ENCODE results near the gene SART1. TPM values are rescaled to one million over a fixed set of nuclear protein-coding genes. Genes with fewer than 3 reads are reported as not detected.

SART1 gene
- total RNA-seq, 4 donors from 2014 or later, result 12.0 to 55.2 (median 33.3) TPM

DNA sequence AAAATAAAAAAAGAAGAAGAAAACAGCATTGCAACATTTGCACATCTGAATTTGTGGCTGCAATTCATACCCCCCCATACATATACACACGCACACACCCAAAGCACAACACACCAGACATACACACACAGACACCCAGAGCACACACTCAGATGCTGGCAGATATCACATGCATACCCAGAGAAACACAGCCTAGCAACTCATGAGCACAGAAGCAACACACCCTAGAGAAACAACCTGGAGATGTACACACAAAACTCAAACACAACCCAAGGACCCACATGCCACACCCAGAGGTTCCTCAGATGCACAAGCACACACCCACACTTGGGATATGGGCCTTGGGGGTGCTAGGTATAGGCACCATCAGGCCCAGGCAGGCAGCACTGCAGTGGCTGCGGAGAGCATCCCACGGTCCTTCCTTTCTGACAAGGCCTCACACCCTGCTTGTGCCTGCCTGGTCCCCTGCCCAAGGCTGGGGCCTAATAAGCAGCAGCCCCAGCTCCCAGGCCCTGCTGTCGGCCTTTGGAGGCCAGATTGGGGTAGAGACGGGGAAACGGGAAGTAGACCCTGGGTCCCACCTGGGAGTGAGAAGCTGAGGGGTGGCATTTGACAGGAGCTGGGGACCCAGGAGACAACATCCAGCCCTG is 53.4 kb downstream of the SART1 start:
- no peak for TF ChIP-seq POLR2A (IDR thresholded peaks at IDR 0.05)
- TF ChIP-seq, protein P1, sequence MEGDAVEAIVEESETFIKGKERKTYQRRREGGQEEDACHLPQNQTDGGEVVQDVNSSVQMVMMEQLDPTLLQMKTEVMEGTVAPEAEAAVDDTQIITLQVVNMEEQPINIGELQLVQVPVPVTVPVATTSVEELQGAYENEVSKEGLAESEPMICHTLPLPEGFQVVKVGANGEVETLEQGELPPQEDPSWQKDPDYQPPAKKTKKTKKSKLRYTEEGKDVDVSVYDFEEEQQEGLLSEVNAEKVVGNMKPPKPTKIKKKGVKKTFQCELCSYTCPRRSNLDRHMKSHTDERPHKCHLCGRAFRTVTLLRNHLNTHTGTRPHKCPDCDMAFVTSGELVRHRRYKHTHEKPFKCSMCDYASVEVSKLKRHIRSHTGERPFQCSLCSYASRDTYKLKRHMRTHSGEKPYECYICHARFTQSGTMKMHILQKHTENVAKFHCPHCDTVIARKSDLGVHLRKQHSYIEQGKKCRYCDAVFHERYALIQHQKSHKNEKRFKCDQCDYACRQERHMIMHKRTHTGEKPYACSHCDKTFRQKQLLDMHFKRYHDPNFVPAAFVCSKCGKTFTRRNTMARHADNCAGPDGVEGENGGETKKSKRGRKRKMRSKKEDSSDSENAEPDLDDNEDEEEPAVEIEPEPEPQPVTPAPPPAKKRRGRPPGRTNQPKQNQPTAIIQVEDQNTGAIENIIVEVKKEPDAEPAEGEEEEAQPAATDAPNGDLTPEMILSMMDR (IDR thresholded peaks at IDR 0.05 in 4 of 5, conservative IDR thresholded peaks at IDR 0.05 in 1 of 5), result no peak
- intact Hi-C loops (cut with DNase I; ENCODE audit: low total_unique reads), result no loop called here

DNA sequence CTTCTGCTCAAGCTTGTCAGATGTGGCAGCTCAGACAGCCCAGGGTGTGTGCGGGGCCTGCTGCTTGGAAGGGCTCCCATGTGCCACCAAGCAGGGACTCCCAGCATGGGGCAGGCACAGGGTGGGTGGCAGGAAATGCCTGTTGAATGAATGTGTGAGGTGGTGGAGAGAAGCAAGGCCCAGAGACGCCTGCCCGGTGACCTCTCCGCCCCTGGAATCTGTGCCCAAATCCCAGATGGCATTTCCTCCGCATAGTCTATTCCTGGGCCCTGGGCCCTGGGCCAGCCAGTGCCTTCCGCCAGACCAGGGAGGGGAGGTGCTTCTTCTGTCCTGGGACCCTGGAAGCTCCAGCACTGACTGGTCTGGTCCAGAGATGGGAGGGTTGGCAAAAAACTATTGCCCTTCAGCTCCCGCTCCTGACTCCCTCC is 53.9 kb downstream of the SART1 start:
- peak overlapping the region in 2 of 4 donors; percentile 34 to 69 for H3K27ac ChIP-seq
- ATAC-seq, result peak in 1 of 2 donors; percentile 51

More for the DNA sequence above, 53.4 kb downstream of the SART1 start:
- Histone ChIP-seq H3K27me3 (peaks cover 12 to 18% (median 17%) of the 10 kb centered on the region in 3 donors), H3K36me3 (no peaks in the 10 kb centered on the region), H3K4me1 (peaks cover 9 to 15% of the 10 kb centered on the region in 2 donors), H3K9me3 (no peaks in the 10 kb centered on the region), H3K27ac (peak overlapping the region in 2 of 4 donors; percentile 34 to 69), H3K4me3 (no peak overlapping the region)
- ATAC-seq (no peak), DNase-seq (no peak)
- in situ Hi-C loops (cut with MboI; ENCODE audit: low sequenced_read_pairs in 4 of 4), result no loop called here

DNA sequence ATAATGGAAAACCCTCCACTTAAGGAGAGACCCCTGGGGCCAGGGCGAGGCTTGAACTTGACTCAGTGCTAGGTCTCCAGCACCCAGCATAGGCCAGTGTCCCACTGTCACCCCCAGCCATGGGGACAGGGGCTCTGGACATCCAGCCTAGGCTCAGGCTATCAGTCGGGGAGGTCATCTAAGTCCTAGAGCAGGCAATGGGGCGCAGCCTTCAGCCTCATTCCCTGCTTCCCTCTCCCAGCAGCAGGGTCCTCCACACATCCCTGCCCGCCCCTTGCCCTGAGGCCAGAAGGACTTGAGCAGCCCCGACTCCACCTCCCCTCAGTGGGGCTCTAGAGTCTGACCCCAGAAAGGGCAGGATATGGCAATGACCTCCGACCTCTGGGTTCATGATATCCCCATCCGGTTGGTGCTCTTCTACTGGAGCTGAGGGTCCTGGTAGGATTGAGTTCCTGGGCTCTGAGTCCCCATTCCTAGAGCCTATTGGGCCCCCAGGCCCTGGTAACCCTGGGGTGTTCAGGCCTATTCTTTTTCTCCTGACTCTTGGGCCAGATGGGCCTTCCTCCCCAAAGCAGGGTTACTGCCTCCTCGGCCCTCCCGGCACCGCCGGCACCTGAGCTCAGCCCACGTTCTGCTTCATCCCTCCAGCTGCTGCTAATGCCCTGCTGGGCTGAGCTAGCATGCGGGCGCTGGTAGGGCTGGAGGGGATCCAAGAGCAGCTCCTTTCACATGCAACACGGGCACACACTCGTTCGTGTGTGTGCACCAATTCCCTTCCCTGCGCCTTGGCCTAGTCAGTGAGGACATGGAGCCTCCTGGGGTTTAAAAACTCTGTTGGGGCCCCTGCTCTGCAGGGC is 54.6 kb downstream of the SART1 start:
- in situ Hi-C loops (cut with MboI; ENCODE audit: low sequenced_read_pairs in 4 of 4), result no loop called here
- DNase-seq, result no peak
- TF ChIP-seq POLR2A (IDR thresholded peaks at IDR 0.05), result no peak
- TF ChIP-seq, protein P1 (IDR thresholded peaks at IDR 0.05 in 4 of 5, conservative IDR thresholded peaks at IDR 0.05 in 1 of 5), result no peak
- peak overlapping the region in 1 of 4 donors; percentile 69 for H3K27ac ChIP-seq
- no peak overlapping the region for H3K4me3 ChIP-seq
- H3K36me3 ChIP-seq, result no peaks in the 10 kb centered on the region
- ATAC-seq, result no peak
- intact Hi-C loops (cut with DNase I; ENCODE audit: low total_unique reads), result no loop called here
- H3K4me1 ChIP-seq, result peaks cover 9 to 15% of the 10 kb centered on the region in 2 donors
- no peaks in the 10 kb centered on the region for H3K9me3 ChIP-seq
- H3K27me3 ChIP-seq, result peaks cover 12 to 18% (median 17%) of the 10 kb centered on the region in 3 donors

More for the DNA sequence above, 53.9 kb downstream of the SART1 start:
- Histone ChIP-seq H3K36me3 (no peaks in the 10 kb centered on the region), H3K27me3 (peaks cover 12 to 18% (median 17%) of the 10 kb centered on the region in 3 donors), H3K4me1 (peaks cover 9 to 15% of the 10 kb centered on the region in 2 donors), H3K9me3 (no peaks in the 10 kb centered on the region), H3K4me3 (no peak overlapping the region)
- DNase-seq, result no peak
- TF ChIP-seq, protein P1 (IDR thresholded peaks at IDR 0.05 in 4 of 5, conservative IDR thresholded peaks at IDR 0.05 in 1 of 5), result no peak
- no peak for TF ChIP-seq POLR2A (IDR thresholded peaks at IDR 0.05)
- in situ Hi-C loops (cut with MboI; ENCODE audit: low sequenced_read_pairs in 4 of 4), result no loop called here
- intact Hi-C loops (cut with DNase I; ENCODE audit: low total_unique reads), result no loop called here

DNA sequence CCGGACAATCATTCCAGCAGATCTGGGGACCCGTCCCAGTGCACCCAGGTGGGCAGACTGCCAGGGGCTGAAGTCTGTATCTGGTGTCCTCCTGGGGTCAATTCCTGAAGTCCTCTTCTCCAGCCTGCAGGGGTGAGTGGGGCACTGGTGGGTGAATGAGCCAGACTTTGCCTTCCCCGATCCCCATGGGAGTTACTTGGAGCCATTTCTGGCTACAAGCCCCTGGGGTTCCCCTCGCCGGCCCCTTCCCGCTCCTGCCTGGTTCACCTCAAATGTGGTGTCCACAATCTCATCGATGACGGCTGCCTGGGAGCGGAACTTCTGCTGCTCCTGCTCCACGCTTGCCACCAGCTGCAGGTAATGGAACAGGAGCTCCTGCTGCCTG is 55.3 kb downstream of the SART1 start:
- Histone ChIP-seq H3K27me3 (peaks cover 9 to 13% (median 13%) of the 10 kb centered on the region in 3 donors), H3K4me1 (peaks cover 9 to 15% of the 10 kb centered on the region in 2 donors), H3K9me3 (no peaks in the 10 kb centered on the region), H3K27ac (peak overlapping the region in 1 of 4 donors; percentile 69), H3K36me3 (no peaks in the 10 kb centered on the region), H3K4me3 (no peak overlapping the region)
- ATAC-seq, result no peak
- DNase-seq, result no peak
- TF ChIP-seq POLR2A (IDR thresholded peaks at IDR 0.05), result no peak
- TF ChIP-seq, protein P1 (IDR thresholded peaks at IDR 0.05 in 4 of 5, conservative IDR thresholded peaks at IDR 0.05 in 1 of 5), result no peak
- in situ Hi-C loops (cut with MboI; ENCODE audit: low sequenced_read_pairs in 4 of 4) (no loop called here), intact Hi-C loops (cut with DNase I; ENCODE audit: low total_unique reads) (no loop called here)

Data from gastrocnemius medialis (tissue), 4 donors.